ENCODE measurements around the gene SPINK9. TPM values are rescaled to one million over a fixed set of nuclear protein-coding genes. Genes with fewer than 3 reads are reported as not detected.

Gene SPINK9
- total RNA-seq, 1 experiment from 2014 or later: not detected

DNA sequence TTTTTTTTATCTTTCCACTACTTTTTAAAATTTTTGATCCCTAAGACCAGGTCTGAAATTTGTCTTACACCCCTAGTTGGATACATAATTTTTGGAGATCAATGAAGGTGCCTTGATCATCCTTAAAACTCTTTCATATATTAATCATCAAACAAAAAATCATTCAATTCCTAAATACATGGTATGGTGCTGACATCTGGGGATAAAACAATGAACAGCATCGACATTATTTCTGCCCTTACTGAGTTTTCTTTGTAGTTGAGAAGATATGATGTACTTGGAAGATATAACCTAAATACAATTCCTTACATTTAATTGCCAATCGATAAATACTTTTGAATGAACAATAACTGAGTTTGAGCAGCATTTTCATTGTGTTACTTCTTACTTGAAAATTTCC lies 18.3 kb downstream of the SPINK9 start:
- CTCF ChIA-PET: no interaction called here

GRCh38 chr5:148364343-148364742 lies 29.0 kb downstream of the SPINK9 start:
- intact Hi-C loops (cut with micrococcal nuclease): no loop called here
- no peak for DNase-seq (ENCODE audit: low read depth, low spot score)
- no peak overlapping the region for H3K9ac ChIP-seq (ENCODE audit: low read length)
- no peak overlapping the region for H2AFZ ChIP-seq (ENCODE audit: low read depth, low read length, poor library complexity, severe bottlenecking)
- H3K27ac ChIP-seq (ENCODE audit: low read depth, low read length): no peak overlapping the region
- ATAC-seq: no peak
- no peaks in the 10 kb centered on the region for H3K4me1 ChIP-seq (ENCODE audit: control insufficient read depth in 1 of 2, insufficient read depth in 2 of 2, low read length in 2 of 2)
- POLR2A ChIA-PET: no interaction called here
- no peaks in the 10 kb centered on the region for H3K27me3 ChIP-seq (ENCODE audit: insufficient read depth, low read length)
- H3K4me3 ChIP-seq (replicated peaks in 1 of 2; ENCODE audit: low read depth in 1 of 2, low read length in 2 of 2): no peak overlapping the region
- RAD21 ChIA-PET (ENCODE audit: low non-redundant PET in 1 of 2, low total read pairs in 2 of 2, uncharacterized antibody in 2 of 2, unreplicated experiment in 2 of 2): no interaction called here
- H3K9me2 ChIP-seq (ENCODE audit: insufficient read depth): no peaks in the 10 kb centered on the region
- no peaks in the 10 kb centered on the region; a peak in 1 of 4 replicates for H3K9me3 ChIP-seq (ENCODE audit: control insufficient read depth in 1 of 2, insufficient read depth in 1 of 2, low read depth in 1 of 2, low read length in 2 of 2)
- H3K79me2 ChIP-seq (ENCODE audit: insufficient read depth, low read length): no peaks in the 10 kb centered on the region
- BruUV-seq (replicated peaks): no TSS peak
- H3K4me2 ChIP-seq (ENCODE audit: low read length): no peak overlapping the region
- CTCF ChIA-PET: interaction anchor here (1.2 kb wide), 1 partner anchor 11 kb away, joined by 4 read pairs; no protein-coding TSS in a partner anchor
- no peaks in the 10 kb centered on the region for H3K36me3 ChIP-seq (ENCODE audit: control insufficient read depth in 1 of 2, insufficient read depth in 2 of 2, low read length in 2 of 2)
- no peaks in the 10 kb centered on the region for H4K20me1 ChIP-seq (ENCODE audit: insufficient read depth)
- no peak for TF ChIP-seq CBX3 (IDR thresholded peaks at IDR 0.05; ENCODE audit: low read depth)
- TF ChIP-seq EGR1 (IDR thresholded peaks at IDR 0.05; ENCODE audit: low read depth): no peak
- TF ChIP-seq, protein P1, sequence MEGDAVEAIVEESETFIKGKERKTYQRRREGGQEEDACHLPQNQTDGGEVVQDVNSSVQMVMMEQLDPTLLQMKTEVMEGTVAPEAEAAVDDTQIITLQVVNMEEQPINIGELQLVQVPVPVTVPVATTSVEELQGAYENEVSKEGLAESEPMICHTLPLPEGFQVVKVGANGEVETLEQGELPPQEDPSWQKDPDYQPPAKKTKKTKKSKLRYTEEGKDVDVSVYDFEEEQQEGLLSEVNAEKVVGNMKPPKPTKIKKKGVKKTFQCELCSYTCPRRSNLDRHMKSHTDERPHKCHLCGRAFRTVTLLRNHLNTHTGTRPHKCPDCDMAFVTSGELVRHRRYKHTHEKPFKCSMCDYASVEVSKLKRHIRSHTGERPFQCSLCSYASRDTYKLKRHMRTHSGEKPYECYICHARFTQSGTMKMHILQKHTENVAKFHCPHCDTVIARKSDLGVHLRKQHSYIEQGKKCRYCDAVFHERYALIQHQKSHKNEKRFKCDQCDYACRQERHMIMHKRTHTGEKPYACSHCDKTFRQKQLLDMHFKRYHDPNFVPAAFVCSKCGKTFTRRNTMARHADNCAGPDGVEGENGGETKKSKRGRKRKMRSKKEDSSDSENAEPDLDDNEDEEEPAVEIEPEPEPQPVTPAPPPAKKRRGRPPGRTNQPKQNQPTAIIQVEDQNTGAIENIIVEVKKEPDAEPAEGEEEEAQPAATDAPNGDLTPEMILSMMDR (IDR thresholded peaks at IDR 0.05 in 2 of 3, conservative IDR thresholded peaks at IDR 0.05 in 1 of 3; ENCODE audit: borderline replicate concordance in 1 of 3, insufficient read depth in 1 of 3, low read depth in 2 of 3, low read length in 2 of 3): no peak
- TF ChIP-seq, protein P2, sequence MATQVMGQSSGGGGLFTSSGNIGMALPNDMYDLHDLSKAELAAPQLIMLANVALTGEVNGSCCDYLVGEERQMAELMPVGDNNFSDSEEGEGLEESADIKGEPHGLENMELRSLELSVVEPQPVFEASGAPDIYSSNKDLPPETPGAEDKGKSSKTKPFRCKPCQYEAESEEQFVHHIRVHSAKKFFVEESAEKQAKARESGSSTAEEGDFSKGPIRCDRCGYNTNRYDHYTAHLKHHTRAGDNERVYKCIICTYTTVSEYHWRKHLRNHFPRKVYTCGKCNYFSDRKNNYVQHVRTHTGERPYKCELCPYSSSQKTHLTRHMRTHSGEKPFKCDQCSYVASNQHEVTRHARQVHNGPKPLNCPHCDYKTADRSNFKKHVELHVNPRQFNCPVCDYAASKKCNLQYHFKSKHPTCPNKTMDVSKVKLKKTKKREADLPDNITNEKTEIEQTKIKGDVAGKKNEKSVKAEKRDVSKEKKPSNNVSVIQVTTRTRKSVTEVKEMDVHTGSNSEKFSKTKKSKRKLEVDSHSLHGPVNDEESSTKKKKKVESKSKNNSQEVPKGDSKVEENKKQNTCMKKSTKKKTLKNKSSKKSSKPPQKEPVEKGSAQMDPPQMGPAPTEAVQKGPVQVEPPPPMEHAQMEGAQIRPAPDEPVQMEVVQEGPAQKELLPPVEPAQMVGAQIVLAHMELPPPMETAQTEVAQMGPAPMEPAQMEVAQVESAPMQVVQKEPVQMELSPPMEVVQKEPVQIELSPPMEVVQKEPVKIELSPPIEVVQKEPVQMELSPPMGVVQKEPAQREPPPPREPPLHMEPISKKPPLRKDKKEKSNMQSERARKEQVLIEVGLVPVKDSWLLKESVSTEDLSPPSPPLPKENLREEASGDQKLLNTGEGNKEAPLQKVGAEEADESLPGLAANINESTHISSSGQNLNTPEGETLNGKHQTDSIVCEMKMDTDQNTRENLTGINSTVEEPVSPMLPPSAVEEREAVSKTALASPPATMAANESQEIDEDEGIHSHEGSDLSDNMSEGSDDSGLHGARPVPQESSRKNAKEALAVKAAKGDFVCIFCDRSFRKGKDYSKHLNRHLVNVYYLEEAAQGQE (IDR thresholded peaks at IDR 0.05; ENCODE audit: low read depth): no peak
- TF ChIP-seq SRF (IDR thresholded peaks at IDR 0.05; ENCODE audit: low read depth): no peak
- TF ChIP-seq, protein P3, sequence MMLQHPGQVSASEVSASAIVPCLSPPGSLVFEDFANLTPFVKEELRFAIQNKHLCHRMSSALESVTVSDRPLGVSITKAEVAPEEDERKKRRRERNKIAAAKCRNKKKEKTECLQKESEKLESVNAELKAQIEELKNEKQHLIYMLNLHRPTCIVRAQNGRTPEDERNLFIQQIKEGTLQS (IDR thresholded peaks at IDR 0.05): no peak
- TF ChIP-seq TCF7L2 (IDR thresholded peaks at IDR 0.05; ENCODE audit: borderline replicate concordance, extremely low read depth, insufficient read depth, insufficient read length): no peak
- TF ChIP-seq FOSL1 (IDR thresholded peaks at IDR 0.05; ENCODE audit: low read depth): no peak

More for the DNA sequence above, 18.3 kb downstream of the SPINK9 start:
- Histone ChIP-seq H3K27ac (ENCODE audit: low read depth, low read length) (no peak overlapping the region), H3K79me2 (ENCODE audit: insufficient read depth, low read length) (no peaks in the 10 kb centered on the region), H3K36me3 (ENCODE audit: control insufficient read depth in 1 of 2, insufficient read depth in 2 of 2, low read length in 2 of 2) (no peaks in the 10 kb centered on the region), H3K9me2 (ENCODE audit: insufficient read depth) (no peaks in the 10 kb centered on the region), H2AFZ (ENCODE audit: low read depth, low read length, poor library complexity, severe bottlenecking) (no peak overlapping the region), H3K4me2 (ENCODE audit: low read length) (no peak overlapping the region), H4K20me1 (ENCODE audit: insufficient read depth) (no peaks in the 10 kb centered on the region), H3K27me3 (ENCODE audit: insufficient read depth, low read length) (no peaks in the 10 kb centered on the region), H3K4me3 (replicated peaks in 1 of 2; ENCODE audit: low read depth in 1 of 2, low read length in 2 of 2) (no peak overlapping the region), H3K9me3 (ENCODE audit: control insufficient read depth in 1 of 2, insufficient read depth in 1 of 2, low read depth in 1 of 2, low read length in 2 of 2) (no peaks in the 10 kb centered on the region), H3K9ac (ENCODE audit: low read length) (no peak overlapping the region), H3K4me1 (ENCODE audit: control insufficient read depth in 1 of 2, insufficient read depth in 2 of 2, low read length in 2 of 2) (no peaks in the 10 kb centered on the region)
- BruUV-seq (replicated peaks): no TSS peak
- TF ChIP-seq RAD21 (IDR thresholded peaks at IDR 0.05; ENCODE audit: low read depth): peak; percentile 42
- TF ChIP-seq, protein P1 (IDR thresholded peaks at IDR 0.05 in 2 of 3, conservative IDR thresholded peaks at IDR 0.05 in 1 of 3; ENCODE audit: borderline replicate concordance in 1 of 3, insufficient read depth in 1 of 3, low read depth in 2 of 3, low read length in 2 of 3): peak in 2 of 3 experiments; percentile 19 to 23; a peak in 2 of 6 replicates
- no peak for TF ChIP-seq POLR2AphosphoS5 (IDR thresholded peaks at IDR 0.05; ENCODE audit: low read depth, low read length)
- ATAC-seq: no peak
- no peak for DNase-seq (ENCODE audit: low read depth, low spot score)
- ChIA-PET POLR2A (no interaction called here), RAD21 (ENCODE audit: low non-redundant PET in 1 of 2, low total read pairs in 2 of 2, uncharacterized antibody in 2 of 2, unreplicated experiment in 2 of 2) (no interaction called here)
- intact Hi-C loops (cut with micrococcal nuclease): no loop called here
